Anterior cingulate cortex (tissue), 58 donors: ENCODE results near the gene POMC.
"Not testable (repeated sequence)": the region's sequence is repeated elsewhere in the genome, so short reads cannot be mapped to it uniquely, and the experiment has no call there.

Experiments used
- DNase-seq, 58 donors: peaks; one replicate each; lab custom pipeline; 2025; lab: John Stamatoyannopoulos, UW

The POMC gene

DNA sequence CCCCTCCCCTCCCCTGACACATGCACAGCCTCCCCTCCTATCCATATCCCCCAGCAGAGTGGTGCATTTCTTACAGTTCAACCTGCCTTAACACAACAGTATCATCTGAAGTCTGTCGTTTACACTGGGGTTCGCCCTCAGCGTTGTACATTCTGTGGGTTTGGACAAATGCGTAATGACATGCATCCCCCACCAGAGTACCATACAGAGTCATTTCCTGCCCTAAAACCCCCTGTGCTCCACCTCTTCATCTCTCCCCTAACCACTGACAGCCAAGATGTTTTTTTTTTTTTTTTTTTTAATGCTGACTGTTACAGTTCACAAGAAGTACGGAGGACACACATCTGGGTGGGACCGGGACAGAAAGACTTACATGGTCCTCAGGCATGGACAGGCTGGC lies 22.6 kb downstream of the POMC start:
- no peak for DNase-seq

DNA sequence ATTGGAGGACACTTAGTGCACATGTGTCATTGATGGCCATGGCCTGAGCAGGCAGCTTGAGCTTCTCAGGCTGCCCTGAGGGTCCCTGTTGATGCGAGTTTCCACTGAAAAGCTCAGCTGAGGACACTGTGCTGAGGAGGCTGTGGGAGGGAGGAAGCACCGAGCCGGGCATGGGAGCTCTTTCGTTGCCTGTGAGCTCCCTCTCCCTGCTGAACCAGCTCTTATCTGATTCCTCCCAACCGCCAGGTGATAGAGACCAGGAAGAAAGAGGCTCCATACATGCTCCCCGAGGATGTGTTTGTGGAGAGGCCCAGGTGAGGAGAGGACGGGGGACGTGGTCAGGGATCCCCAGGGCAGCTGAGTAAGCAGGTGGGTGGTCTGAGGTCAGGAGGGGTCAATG lies 27.3 kb downstream of the POMC start:
- no peak for DNase-seq

DNA sequence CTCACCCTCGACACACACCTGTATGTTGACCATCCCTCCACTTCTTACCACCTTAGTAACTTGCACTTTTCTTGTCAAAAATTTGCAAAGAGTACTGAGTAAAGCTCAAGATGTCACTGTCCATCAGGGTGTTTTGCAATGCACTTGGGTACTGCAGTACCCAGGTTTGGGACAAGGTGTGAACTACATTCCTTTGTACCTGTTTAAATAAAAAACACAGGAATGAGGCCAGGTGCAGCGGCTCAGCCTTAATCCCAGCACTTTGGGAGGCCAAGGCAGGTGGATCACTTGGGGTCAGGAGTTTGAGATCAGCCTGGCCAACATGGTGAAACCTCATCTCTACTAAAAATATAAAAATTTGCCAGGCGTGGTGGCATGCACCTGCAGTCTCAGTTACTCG lies 27.8 kb downstream of the POMC start:
- DNase-seq = not testable (repeated sequence)

GRCh38 chr2:25132693-25133092 lies 35.7 kb downstream of the POMC start:
- no peak for DNase-seq

DNA sequence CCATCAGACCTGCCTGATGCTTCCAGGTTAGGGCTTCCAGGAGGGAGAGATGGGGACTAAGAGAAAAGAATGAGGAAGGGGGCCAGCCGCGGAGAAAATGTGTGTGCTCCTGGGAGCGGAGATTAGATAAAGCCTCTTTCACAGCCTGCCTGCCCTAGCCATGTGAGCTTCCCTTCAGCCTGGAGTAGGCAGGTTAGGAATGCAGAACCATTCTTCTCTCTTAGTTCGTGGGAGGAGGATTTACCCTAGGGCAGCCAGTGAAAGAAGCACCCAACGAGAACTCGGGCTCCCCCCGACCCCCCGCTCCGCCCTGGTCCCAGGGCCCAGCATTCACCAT lies 36.1 kb downstream of the POMC start:
- DNase-seq = no peak

- no peak for DNase-seq
Observed at GRCh38 chr2:25131567-25132298, 36.6 kb downstream of the POMC start.

DNA sequence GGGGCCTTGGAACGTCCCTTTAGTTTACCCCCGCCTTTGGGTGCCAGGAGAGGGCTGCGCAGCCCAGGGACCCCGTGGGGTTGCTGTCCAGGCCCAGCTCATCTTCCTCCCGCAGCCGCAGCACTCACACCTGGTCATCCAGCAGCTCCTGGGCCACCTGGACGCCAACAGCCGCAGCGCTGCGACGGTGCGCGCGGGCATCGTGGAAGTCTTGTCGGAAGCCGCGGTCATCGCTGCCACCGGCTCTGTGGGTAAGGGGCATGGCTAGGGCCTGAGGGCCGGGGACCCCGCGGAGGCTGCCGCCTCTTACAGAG lies 37.2 kb downstream of the POMC start:
- no peak for DNase-seq

- peak in 1 of 58 donors; percentile 14 for DNase-seq
Observed at GRCh38 chr2:25129901-25130520, 38.4 kb downstream of the POMC start.

DNA sequence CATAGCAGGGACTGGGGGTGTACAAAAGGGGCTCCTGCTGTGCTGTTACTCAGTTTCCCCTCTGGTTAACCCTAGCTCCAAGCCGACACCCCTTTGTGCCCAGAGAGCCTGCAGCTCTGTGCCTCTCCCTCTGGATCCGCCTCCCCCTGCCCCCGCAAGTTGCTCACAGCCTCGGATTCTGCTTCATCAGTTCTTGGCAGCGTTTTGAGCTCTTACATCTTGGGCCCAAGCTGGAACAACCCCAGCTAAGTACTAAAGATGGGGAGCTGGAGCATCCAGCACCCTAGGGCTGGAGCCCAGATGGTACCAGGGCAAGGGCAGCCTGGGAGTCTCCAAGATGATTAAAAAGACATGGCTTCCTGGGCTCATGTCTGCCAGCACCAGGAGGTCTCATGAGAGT lies 40.7 kb downstream of the POMC start:
- peak in 7 of 58 donors; percentile 9 to 35 (median 15) for DNase-seq

GRCh38 chr2:25127071-25127470 lies 41.3 kb downstream of the POMC start:
- DNase-seq = not testable (repeated sequence)

GRCh38 chr2:25125976-25126375 lies 42.4 kb downstream of the POMC start:
- peak in 6 of 58 donors; percentile 4 to 31 (median 16) for DNase-seq

DNA sequence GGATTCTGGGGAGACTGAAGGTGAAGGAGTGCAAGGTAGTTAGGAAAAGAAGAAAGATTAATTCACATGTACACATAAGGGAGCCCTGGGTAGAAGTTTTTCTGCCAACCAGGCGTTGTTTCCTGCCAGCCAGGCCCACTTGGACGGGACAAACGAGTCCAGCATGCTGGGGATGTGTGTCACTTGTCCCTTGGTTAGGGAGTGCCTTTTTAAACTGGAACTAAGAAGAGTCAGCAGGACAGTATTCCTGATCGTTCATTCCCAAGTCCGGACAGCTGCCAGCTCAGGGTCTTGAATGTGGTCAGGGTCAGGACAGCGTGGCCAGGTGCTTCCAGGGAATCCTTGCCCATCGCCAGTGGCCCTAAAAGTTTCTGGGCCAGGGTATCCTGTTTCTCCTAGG lies 43.2 kb downstream of the POMC start:
- DNase-seq = no peak

DNA sequence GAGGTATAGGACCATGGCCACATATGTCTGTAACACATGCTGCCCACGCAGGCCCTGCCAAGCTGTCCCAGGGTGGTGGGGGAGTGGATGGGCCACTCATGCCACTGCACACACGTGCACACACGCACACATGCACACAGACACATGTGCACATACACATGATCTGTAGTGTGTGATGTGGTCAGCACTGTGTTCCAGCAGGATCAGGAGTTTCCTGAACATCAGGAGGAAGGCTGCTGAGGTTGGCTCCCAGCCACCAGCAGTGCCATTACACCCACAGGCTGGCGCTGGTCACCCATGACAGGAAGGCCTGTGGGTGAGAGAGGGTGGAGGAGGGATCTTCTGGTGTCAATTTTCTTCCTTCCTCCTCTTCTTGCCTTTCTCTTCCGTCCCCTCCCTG lies 44.7 kb downstream of the POMC start:
- DNase-seq = no peak

- DNase-seq = no peak
Observed at GRCh38 chr2:25122367-25122766, 46.0 kb downstream of the POMC start.

GRCh38 chr2:25119263-25119662 lies 49.1 kb downstream of the POMC start:
- DNase-seq = no peak

- no peak for DNase-seq
Observed at GRCh38 chr2:25116956-25117355, 51.4 kb downstream of the POMC start.

- no peak for DNase-seq
Observed at GRCh38 chr2:25115902-25116301, 52.5 kb downstream of the POMC start.

DNA sequence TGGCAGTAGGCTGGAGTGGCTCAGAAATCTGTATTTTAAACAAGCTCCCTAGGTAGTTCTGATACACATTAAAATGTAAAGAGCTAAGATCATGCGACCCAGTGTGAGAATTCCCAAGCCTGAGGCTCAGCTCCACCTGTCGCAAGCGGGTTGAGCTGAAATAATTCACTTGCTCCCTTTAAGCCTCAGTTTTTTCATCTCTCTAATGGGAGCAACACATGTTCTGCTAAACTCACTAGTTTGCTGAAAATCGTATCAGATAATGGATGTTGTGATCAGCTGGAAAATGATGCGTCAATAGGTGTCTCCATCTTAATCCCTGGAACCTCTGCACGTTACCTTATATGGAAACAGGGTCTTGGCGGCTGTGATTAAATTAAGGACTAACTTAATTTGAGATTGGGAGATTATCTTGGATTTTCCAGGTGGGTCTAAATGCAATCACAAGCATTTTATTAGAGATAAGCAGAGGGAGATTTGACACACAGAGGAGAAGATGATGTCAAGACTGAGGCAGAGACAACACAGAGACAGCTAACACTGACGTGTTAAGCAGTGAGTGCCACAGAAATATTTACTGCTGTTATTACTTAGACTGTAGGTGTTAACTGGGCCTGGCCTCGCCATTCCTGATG lies 53.0 kb downstream of the POMC start:
- DNase-seq = no peak

- DNase-seq = no peak
Observed at GRCh38 chr2:25112113-25112512, 56.3 kb downstream of the POMC start.
